Vagina (tissue), 2 donors: ENCODE measurements around the gene TPSG1. TPM values are rescaled to one million over a fixed set of nuclear protein-coding genes. Genes with fewer than 3 reads are reported as not detected.

Experiments used
- DNase-seq, 2 donors: peaks; one replicate each; pipeline ENCODE4 v3.0.0-alpha.2; 2017; ENCODE audit errors: extremely low spot score in 2 of 2
- H3K27ac ChIP-seq: fragments of 200-600 bp; sonication (generic); one replicate; pipeline ENCODE4 v1.5.1; 2019
- H3K27me3 ChIP-seq: fragments of 200-600 bp; sonication (generic); one replicate; pipeline ENCODE4 v1.5.1; 2019
- H3K36me3 ChIP-seq, 2 donors: fragments of 200-600 bp; sonication (generic); one replicate each; pipeline ENCODE4 v1.5.1; 2017 to 2019
- H3K4me1 ChIP-seq: fragments of 200-600 bp; sonication (generic); one replicate; pipeline ENCODE4 v1.5.1; 2019
- H3K4me3 ChIP-seq, 2 donors: fragments of 200-600 bp; sonication (generic); 1 replicate in 1 of 2; 2 replicates in 1 of 2; pipeline ENCODE4 v1.5.1; 2016 to 2019
- H3K9me3 ChIP-seq: fragments of 200-600 bp; sonication (generic); one replicate; pipeline ENCODE4 v1.5.1; 2019
- POLR2A ChIP-seq, 2 donors: fragments of 450-650 bp; IDR thresholded peaks; one replicate each; pipeline ENCODE4 v1.6.1; 2017; ENCODE audit warnings: antibody characterized with exemption in 2 of 2, mild to moderate bottlenecking in 2 of 2, moderate library complexity in 2 of 2
- POLR2AphosphoS5 ChIP-seq, 2 donors: sonication (generic); formaldehyde crosslinking; IDR thresholded peaks; one replicate each; pipeline ENCODE4 v1.9.0; 2017; ENCODE audit warnings: antibody characterized with exemption in 2 of 2, mild to moderate bottlenecking in 2 of 2, low read depth in 1 of 2; ENCODE audit not compliant: insufficient read depth in 1 of 2
- intact Hi-C: fragments of 100-400 bp; cut with DNase I; formaldehyde crosslinking; loops from one replicate; pipeline ENCODE4 v1.15.1; 2023
- total RNA-seq: library from RNA; depleted of rRNA; stranded (reverse); fragments of >200 nt; gene quantifications from one replicate; pipeline ENCODE4 v1.2.3, GENCODE V29; 2016
- TF ChIP-seq, protein P1 (sequence below), 3 experiments: fragments of 450-650 bp in 2 of 3; fragments of 200-600 bp in 1 of 3; sonication (generic) in 1 of 3; IDR thresholded peaks; one replicate each; pipeline ENCODE4 v1.5.1; 2017 to 2019; ENCODE audit warnings: antibody characterized with exemption in 3 of 3, mild to moderate bottlenecking in 2 of 3, moderate library complexity in 2 of 3

The TPSG1 gene
- total RNA-seq, 1 donor from 2014 or later: not detected

GRCh38 chr16:1218930-1219611 is 6.0 kb downstream of the TPSG1 start:
- intact Hi-C loops: no loop called here
- DNase-seq: no peak
- H3K36me3 ChIP-seq: no peaks in the 10 kb centered on the region
- no peak for TF ChIP-seq POLR2A (IDR thresholded peaks at IDR 0.05)
- TF ChIP-seq, protein P1, sequence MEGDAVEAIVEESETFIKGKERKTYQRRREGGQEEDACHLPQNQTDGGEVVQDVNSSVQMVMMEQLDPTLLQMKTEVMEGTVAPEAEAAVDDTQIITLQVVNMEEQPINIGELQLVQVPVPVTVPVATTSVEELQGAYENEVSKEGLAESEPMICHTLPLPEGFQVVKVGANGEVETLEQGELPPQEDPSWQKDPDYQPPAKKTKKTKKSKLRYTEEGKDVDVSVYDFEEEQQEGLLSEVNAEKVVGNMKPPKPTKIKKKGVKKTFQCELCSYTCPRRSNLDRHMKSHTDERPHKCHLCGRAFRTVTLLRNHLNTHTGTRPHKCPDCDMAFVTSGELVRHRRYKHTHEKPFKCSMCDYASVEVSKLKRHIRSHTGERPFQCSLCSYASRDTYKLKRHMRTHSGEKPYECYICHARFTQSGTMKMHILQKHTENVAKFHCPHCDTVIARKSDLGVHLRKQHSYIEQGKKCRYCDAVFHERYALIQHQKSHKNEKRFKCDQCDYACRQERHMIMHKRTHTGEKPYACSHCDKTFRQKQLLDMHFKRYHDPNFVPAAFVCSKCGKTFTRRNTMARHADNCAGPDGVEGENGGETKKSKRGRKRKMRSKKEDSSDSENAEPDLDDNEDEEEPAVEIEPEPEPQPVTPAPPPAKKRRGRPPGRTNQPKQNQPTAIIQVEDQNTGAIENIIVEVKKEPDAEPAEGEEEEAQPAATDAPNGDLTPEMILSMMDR (IDR thresholded peaks at IDR 0.05): no peak
- no peak for TF ChIP-seq POLR2AphosphoS5 (IDR thresholded peaks at IDR 0.05; ENCODE audit: insufficient read depth in 1 of 2, low read depth in 1 of 2)
- H3K4me3 ChIP-seq: no peak overlapping the region
- H3K4me1 ChIP-seq: no peaks in the 10 kb centered on the region
- H3K27me3 ChIP-seq: no peaks in the 10 kb centered on the region
- H3K27ac ChIP-seq: no peak overlapping the region
- H3K9me3 ChIP-seq: no peaks in the 10 kb centered on the region

- Histone ChIP-seq H3K9me3 (no peaks in the 10 kb centered on the region), H3K27ac (no peak overlapping the region), H3K27me3 (no peaks in the 10 kb centered on the region), H3K4me1 (no peaks in the 10 kb centered on the region), H3K4me3 (no peak overlapping the region), H3K36me3 (no peaks in the 10 kb centered on the region)
- intact Hi-C loops: no loop called here
- TF ChIP-seq POLR2AphosphoS5 (IDR thresholded peaks at IDR 0.05; ENCODE audit: insufficient read depth in 1 of 2, low read depth in 1 of 2) (no peak), POLR2A (IDR thresholded peaks at IDR 0.05) (no peak)
- TF ChIP-seq, protein P1 (IDR thresholded peaks at IDR 0.05): no peak
- DNase-seq: no peak
Observed at GRCh38 chr16:1218061-1218929, 6.8 kb downstream of the TPSG1 start.

- H3K36me3 ChIP-seq: no peaks in the 10 kb centered on the region
- intact Hi-C loops: no loop called here
Observed at GRCh38 chr16:1217526-1217925, 7.5 kb downstream of the TPSG1 start.

DNA sequence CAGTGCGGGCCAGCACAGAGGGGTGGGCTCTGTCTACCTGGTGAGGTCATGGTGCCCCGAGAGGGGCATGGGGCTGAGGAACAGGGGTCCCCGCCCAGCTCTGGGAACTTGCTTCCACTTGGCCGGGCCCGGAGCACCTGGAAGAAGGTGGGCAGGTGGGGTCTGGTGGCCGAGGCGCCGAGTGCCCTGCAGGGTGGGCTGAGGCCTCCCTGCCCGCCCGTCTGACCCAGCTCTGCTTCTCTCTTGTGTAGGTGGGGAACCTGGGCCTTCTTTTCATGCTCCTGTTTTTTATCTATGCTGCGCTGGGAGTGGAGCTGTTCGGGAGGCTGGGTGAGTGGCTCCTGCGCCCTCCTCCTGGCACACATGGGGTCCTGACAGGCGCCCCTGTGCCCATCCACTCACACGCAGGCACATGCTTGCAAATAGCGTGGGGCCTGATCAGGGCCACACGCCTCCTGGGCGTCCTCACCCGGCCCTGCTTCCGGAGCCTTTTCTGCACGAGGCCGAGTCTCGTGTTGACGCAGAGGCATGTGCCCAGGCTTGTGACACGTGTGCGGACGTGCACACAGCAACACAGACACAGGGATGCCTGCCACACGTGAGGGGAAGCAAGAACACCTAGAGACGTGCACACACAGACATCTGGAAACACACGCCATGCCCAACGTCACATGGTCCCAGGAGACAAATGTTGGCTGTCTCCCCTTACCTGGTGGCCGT is 8.2 kb downstream of the TPSG1 start:
- no peak overlapping the region for H3K4me3 ChIP-seq
- no peaks in the 10 kb centered on the region for H3K9me3 ChIP-seq
- no peaks in the 10 kb centered on the region for H3K36me3 ChIP-seq
- TF ChIP-seq, protein P1 (IDR thresholded peaks at IDR 0.05): no peak
- TF ChIP-seq POLR2A (IDR thresholded peaks at IDR 0.05): no peak
- TF ChIP-seq POLR2AphosphoS5 (IDR thresholded peaks at IDR 0.05; ENCODE audit: insufficient read depth in 1 of 2, low read depth in 1 of 2): no peak
- no peaks in the 10 kb centered on the region for H3K27me3 ChIP-seq
- intact Hi-C loops: no loop called here
- no peaks in the 10 kb centered on the region for H3K4me1 ChIP-seq
- no peak overlapping the region for H3K27ac ChIP-seq
- DNase-seq: no peak

More at GRCh38 chr16:1217526-1217925, 7.5 kb downstream of the TPSG1 start:
- Histone ChIP-seq H3K27me3 (no peaks in the 10 kb centered on the region), H3K27ac (no peak overlapping the region), H3K4me1 (no peaks in the 10 kb centered on the region), H3K4me3 (no peak overlapping the region), H3K9me3 (no peaks in the 10 kb centered on the region)
- TF ChIP-seq POLR2AphosphoS5 (IDR thresholded peaks at IDR 0.05; ENCODE audit: insufficient read depth in 1 of 2, low read depth in 1 of 2): no peak
- TF ChIP-seq, protein P1 (IDR thresholded peaks at IDR 0.05): no peak
- no peak for TF ChIP-seq POLR2A (IDR thresholded peaks at IDR 0.05)
- no peak for DNase-seq
